Subcutaneous preadipocyte (primary cell): ENCODE results near the gene PDE11A. TPM values are rescaled to one million over a fixed set of nuclear protein-coding genes. Genes with fewer than 3 reads are reported as not detected.

Experiments used
- small RNA-seq: library from RNA; depleted of rRNA; stranded (forward); fragments of <200 nt; gene quantifications from one replicate; pipeline ENCODE3, GENCODE V24; 2012
- total RNA-seq: library from RNA; depleted of rRNA; stranded (reverse); fragments of >200 nt; gene quantifications from 2 replicates; pipeline ENCODE4 v1.2.3, GENCODE V29; 2012

PDE11A gene
- not detected in 2 replicates for total RNA-seq

DNA sequence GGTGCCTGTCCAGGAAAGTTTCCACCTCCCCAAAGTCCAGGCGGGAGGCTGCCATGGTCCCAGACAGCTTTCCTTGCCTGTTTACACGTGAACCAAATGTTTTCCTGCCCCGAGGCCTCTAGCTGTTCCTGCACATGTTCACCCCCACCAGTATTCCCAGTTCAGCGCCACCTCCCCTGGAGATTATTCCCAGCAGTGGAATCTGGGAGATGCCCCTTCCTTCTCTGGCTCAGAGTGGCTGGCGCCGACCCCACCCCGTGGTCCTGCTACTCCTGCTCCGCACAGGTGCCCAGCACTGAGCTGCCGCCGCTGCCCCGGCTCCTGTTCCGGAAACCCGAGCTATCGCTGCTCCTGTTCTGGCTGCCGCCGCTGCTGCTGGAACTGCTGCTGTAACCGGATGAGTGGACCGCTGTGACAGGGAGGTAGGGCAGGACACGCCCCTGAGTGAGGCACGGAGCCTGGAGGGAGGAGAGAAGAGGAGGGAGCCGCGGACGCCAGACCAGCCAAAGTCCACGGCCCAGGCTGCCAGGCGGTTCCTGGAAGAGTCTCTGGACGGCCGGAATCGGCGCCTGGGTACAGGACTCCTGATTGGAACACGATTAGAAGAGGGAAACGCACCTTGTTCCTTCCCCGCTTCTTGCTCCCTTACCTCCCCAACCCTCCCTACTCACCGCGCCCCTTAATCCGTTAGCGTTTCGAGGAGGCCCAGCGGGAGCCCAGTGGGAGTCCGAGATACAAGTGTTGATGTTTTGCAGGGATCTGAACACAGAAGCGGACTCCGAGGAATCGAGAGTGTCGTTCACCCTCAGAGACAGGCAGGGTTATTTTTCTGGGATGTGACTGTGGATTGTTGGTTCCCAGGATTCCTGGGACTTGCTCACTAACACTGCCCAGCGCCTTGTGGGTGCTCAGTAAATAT, at the start of gene PDE11A:
Gene PDE11A (minus strand): TSS at position 395 of the 919 bp plus-strand sequence. CDS start 340 bp downstream, at position 55.

DNA sequence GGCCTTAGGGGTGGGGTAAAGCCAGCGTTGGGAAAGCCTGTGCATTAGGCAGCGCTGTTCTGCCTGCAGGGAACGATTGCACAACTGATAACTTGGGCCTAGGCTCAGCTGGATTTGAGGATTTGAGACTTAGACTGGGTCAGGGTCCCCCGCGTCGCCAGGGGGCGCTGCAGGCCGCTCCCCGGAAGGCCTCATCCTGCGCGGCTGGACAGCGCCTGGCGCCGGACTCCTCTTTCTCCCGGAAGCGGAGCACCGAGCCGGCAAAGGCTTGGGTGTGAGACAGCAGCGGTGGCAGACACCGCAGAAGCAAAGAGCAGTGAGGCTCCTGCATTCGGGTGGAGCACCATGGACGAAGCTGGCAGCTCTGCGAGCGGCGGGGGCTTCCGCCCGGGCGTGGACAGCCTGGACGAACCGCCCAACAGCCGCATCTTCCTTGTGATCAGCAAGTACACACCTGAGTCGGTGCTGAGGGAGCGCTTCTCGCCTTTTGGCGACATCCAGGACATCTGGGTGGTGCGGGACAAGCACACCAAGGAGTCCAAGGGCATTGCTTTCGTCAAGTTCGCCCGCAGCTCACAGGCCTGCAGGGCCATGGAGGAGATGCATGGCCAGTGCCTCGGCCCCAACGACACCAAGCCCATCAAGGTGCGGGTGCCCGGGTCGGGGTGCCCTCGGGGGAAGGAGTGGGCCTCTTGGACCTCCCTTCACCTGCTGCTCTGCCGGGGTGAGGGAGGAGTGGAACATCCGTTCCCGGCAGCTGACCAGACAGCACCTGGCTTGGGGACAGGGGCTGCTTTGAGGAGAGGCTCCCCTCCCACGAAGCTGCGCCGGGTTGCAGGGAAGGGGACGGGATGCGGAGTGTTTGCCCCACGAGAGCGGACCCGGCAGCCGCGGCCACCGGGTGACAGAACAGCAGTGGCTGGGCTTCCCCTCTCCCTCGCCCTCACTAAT, 39.9 kb upstream of the PDE11A start, which contains the start of gene RBM45:
Gene RBM45 (plus strand): TSS at position 236 of the 951 bp plus-strand sequence. CDS start 110 bp downstream, at position 346.

Small RNAs within 50 kb of the gene (small RNA-seq; reads per million reads assigned to genes)
- gene AC011998.1 (not detected), gene RNU6-629P (0.08 reads per million)

Other genes with a start within 250 kb of the PDE11A start
- 18.0 and 18.2 TPM in 2 replicates for gene RBM45, start 39.7 kb upstream of the PDE11A start, total RNA-seq
- gene OSBPL6, start 121.7 kb upstream of the PDE11A start, total RNA-seq, result 2.2 and 4.1 TPM in 2 replicates